Measurements from ENCODE around the gene NFIC.
"Not testable (repeated sequence)": the region's sequence is repeated elsewhere in the genome, so short reads cannot be mapped to it uniquely, and the experiment has no call there.

NFIC gene

GRCh38 chr19:3430366-3430680 lies 63.9 kb downstream of the NFIC start:
- not testable (repeated sequence) for H3K9me3 ChIP-seq (ENCODE audit: control insufficient read depth, insufficient read depth, low read length); DNase-seq (ENCODE audit: low read depth, low spot score); H3K4me3 ChIP-seq (ENCODE audit: low read length); H3K27me3 ChIP-seq (ENCODE audit: control insufficient read depth, insufficient read depth, low read length); H3K36me3 ChIP-seq (ENCODE audit: control insufficient read depth, insufficient read depth, low read length); H3K27ac ChIP-seq (ENCODE audit: low read length); H3K4me1 ChIP-seq (ENCODE audit: control insufficient read depth, insufficient read depth, low read length)
- WGBS (ENCODE audit: insufficient coverage, insufficient read length) = no CpG with 5 or more reads among the region's 5 CpGs

GRCh38 chr19:3431760-3432397 lies 65.5 kb downstream of the NFIC start:
- no peak overlapping the region for H3K27ac ChIP-seq (ENCODE audit: low read length)
- no peak overlapping the region for H3K4me3 ChIP-seq (ENCODE audit: low read length)
- WGBS (ENCODE audit: insufficient coverage, insufficient read length) = no CpG with 5 or more reads among the region's 18 CpGs
- H3K36me3 ChIP-seq (ENCODE audit: control insufficient read depth, insufficient read depth, low read length) = no peaks in the 10 kb centered on the region
- H3K27me3 ChIP-seq (ENCODE audit: control insufficient read depth, insufficient read depth, low read length) = no peaks in the 10 kb centered on the region
- no peak for DNase-seq (ENCODE audit: low read depth, low spot score)
- H3K9me3 ChIP-seq (ENCODE audit: control insufficient read depth, insufficient read depth, low read length) = no peaks in the 10 kb centered on the region
- 0 out of 2 replicates have a peak, but pooled peaks cover 4% of the 10 kb centered on the region for H3K4me1 ChIP-seq (ENCODE audit: control insufficient read depth, insufficient read depth, low read length)

- no peaks in the 10 kb centered on the region for H3K27me3 ChIP-seq (ENCODE audit: control insufficient read depth, insufficient read depth, low read length)
Observed at GRCh38 chr19:3433313-3433712, 66.9 kb downstream of the NFIC start.

GRCh38 chr19:3433805-3434540 lies 67.6 kb downstream of the NFIC start:
- Histone ChIP-seq H3K4me3 (ENCODE audit: low read length) (no peak overlapping the region), H3K36me3 (ENCODE audit: control insufficient read depth, insufficient read depth, low read length) (no peaks in the 10 kb centered on the region), H3K27ac (ENCODE audit: low read length) (no peak overlapping the region), H3K27me3 (ENCODE audit: control insufficient read depth, insufficient read depth, low read length) (no peaks in the 10 kb centered on the region), H3K9me3 (ENCODE audit: control insufficient read depth, insufficient read depth, low read length) (no peaks in the 10 kb centered on the region), H3K4me1 (ENCODE audit: control insufficient read depth, insufficient read depth, low read length) (0 out of 2 replicates have a peak, but pooled peaks cover 3% of the 10 kb centered on the region)
- DNase-seq (ENCODE audit: low read depth, low spot score) = no peak
- no CpG with 5 or more reads among the region's 11 CpGs for WGBS (ENCODE audit: insufficient coverage, insufficient read length)

More at GRCh38 chr19:3433313-3433712, 66.9 kb downstream of the NFIC start:
- Histone ChIP-seq H3K9me3 (ENCODE audit: control insufficient read depth, insufficient read depth, low read length) (no peaks in the 10 kb centered on the region), H3K27ac (ENCODE audit: low read length) (no peak overlapping the region), H3K4me3 (ENCODE audit: low read length) (no peak overlapping the region), H3K4me1 (ENCODE audit: control insufficient read depth, insufficient read depth, low read length) (0 out of 2 replicates have a peak, but pooled peaks cover 4% of the 10 kb centered on the region), H3K36me3 (ENCODE audit: control insufficient read depth, insufficient read depth, low read length) (no peaks in the 10 kb centered on the region)
- DNase-seq (ENCODE audit: low read depth, low spot score) = no peak
- WGBS (ENCODE audit: insufficient coverage, insufficient read length) = no CpG with 5 or more reads among the region's 12 CpGs

- peak overlapping the region; percentile 97 for H3K4me3 ChIP-seq (ENCODE audit: low read length)
- no peak overlapping the region for H3K27ac ChIP-seq (ENCODE audit: low read length)
- H3K9me3 ChIP-seq (ENCODE audit: control insufficient read depth, insufficient read depth, low read length) = no peaks in the 10 kb centered on the region
- H3K27me3 ChIP-seq (ENCODE audit: control insufficient read depth, insufficient read depth, low read length) = no peaks in the 10 kb centered on the region
- H3K4me1 ChIP-seq (ENCODE audit: control insufficient read depth, insufficient read depth, low read length) = 0 out of 2 replicates have a peak, but pooled peaks cover 2% of the 10 kb centered on the region
- no CpG with 5 or more reads among the region's 67 CpGs for WGBS (ENCODE audit: insufficient coverage, insufficient read length)
- peak; percentile 92 for DNase-seq (ENCODE audit: low read depth, low spot score)
- H3K36me3 ChIP-seq (ENCODE audit: control insufficient read depth, insufficient read depth, low read length) = no peaks in the 10 kb centered on the region
Observed at GRCh38 chr19:3434630-3435553, 68.5 kb downstream of the NFIC start.

GRCh38 chr19:3440082-3440481 lies 73.7 kb downstream of the NFIC start:
- H3K36me3 ChIP-seq (ENCODE audit: control insufficient read depth, insufficient read depth, low read length) = no peaks in the 10 kb centered on the region
- no CpG with 5 or more reads among the region's 13 CpGs for WGBS (ENCODE audit: insufficient coverage, insufficient read length)
- no peak overlapping the region for H3K27ac ChIP-seq (ENCODE audit: low read length)
- DNase-seq (ENCODE audit: low read depth, low spot score) = no peak
- no peaks in the 10 kb centered on the region for H3K9me3 ChIP-seq (ENCODE audit: control insufficient read depth, insufficient read depth, low read length)
- H3K4me3 ChIP-seq (ENCODE audit: low read length) = no peak overlapping the region
- no peaks in the 10 kb centered on the region for H3K27me3 ChIP-seq (ENCODE audit: control insufficient read depth, insufficient read depth, low read length)
- peaks cover 3% of the 10 kb centered on the region for H3K4me1 ChIP-seq (ENCODE audit: control insufficient read depth, insufficient read depth, low read length)

GRCh38 chr19:3441089-3441985 lies 75.0 kb downstream of the NFIC start:
- H3K27ac ChIP-seq (ENCODE audit: low read length) = no peak overlapping the region
- no peak overlapping the region for H3K4me3 ChIP-seq (ENCODE audit: low read length)
- H3K27me3 ChIP-seq (ENCODE audit: control insufficient read depth, insufficient read depth, low read length) = no peaks in the 10 kb centered on the region
- no peaks in the 10 kb centered on the region for H3K36me3 ChIP-seq (ENCODE audit: control insufficient read depth, insufficient read depth, low read length)
- H3K9me3 ChIP-seq (ENCODE audit: control insufficient read depth, insufficient read depth, low read length) = no peaks in the 10 kb centered on the region
- DNase-seq (ENCODE audit: low read depth, low spot score) = no peak
- peaks cover 3% of the 10 kb centered on the region for H3K4me1 ChIP-seq (ENCODE audit: control insufficient read depth, insufficient read depth, low read length)
- no CpG with 5 or more reads among the region's 25 CpGs for WGBS (ENCODE audit: insufficient coverage, insufficient read length)

GRCh38 chr19:3441986-3442329 lies 75.6 kb downstream of the NFIC start:
- WGBS (ENCODE audit: insufficient coverage, insufficient read length) = no CpG with 5 or more reads among the region's 14 CpGs
- Histone ChIP-seq H3K27ac (ENCODE audit: low read length) (no peak overlapping the region), H3K27me3 (ENCODE audit: control insufficient read depth, insufficient read depth, low read length) (no peaks in the 10 kb centered on the region), H3K4me3 (ENCODE audit: low read length) (no peak overlapping the region), H3K9me3 (ENCODE audit: control insufficient read depth, insufficient read depth, low read length) (no peaks in the 10 kb centered on the region), H3K4me1 (ENCODE audit: control insufficient read depth, insufficient read depth, low read length) (peaks cover 3% of the 10 kb centered on the region), H3K36me3 (ENCODE audit: control insufficient read depth, insufficient read depth, low read length) (no peaks in the 10 kb centered on the region)
- no peak for DNase-seq (ENCODE audit: low read depth, low spot score)

- H3K27ac ChIP-seq (ENCODE audit: low read length) = no peak overlapping the region
- H3K27me3 ChIP-seq (ENCODE audit: control insufficient read depth, insufficient read depth, low read length) = no peaks in the 10 kb centered on the region
- peaks cover 3% of the 10 kb centered on the region for H3K4me1 ChIP-seq (ENCODE audit: control insufficient read depth, insufficient read depth, low read length)
- H3K9me3 ChIP-seq (ENCODE audit: control insufficient read depth, insufficient read depth, low read length) = no peaks in the 10 kb centered on the region
- no CpG with 5 or more reads among the region's 15 CpGs for whole genome bisulfite sequencing (ENCODE audit: insufficient coverage, insufficient read length)
- no peaks in the 10 kb centered on the region for H3K36me3 ChIP-seq (ENCODE audit: control insufficient read depth, insufficient read depth, low read length)
- no peak overlapping the region for H3K4me3 ChIP-seq (ENCODE audit: low read length)
- no peak for DNase-seq (ENCODE audit: low read depth, low spot score)
Observed at GRCh38 chr19:3442487-3443071, 76.2 kb downstream of the NFIC start.
